GM19193 (cell line): ENCODE data around the gene PLK5.

Experiments
- POLR2A ChIP-seq: IDR thresholded peaks from 4 replicates; pipeline ENCODE4 v1.6.1; 2011; ENCODE audit not compliant: insufficient read depth, insufficient read length; ENCODE audit errors: extremely low read depth

PLK5 gene

DNA sequence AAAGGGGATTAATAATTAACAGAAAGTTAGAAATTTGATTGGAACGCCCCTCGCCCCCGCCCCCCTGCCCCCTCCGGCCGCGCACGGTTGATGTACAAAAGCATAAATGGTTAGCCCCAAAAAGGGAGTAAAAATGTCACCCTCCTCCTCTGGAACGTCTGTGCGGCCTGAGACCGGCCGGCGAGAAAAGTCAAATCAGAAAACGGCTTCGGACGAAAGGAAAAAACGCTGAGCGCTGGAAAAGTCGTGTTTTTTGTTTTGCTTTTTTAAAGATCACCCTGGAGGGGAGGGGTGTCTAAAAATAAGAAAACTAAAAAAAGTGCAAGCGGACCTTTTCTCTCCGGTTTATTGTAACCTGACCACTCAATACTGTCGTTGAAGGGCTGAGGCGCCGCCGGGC, 31.1 kb downstream of the PLK5 start:
- no peak for TF ChIP-seq POLR2A

DNA sequence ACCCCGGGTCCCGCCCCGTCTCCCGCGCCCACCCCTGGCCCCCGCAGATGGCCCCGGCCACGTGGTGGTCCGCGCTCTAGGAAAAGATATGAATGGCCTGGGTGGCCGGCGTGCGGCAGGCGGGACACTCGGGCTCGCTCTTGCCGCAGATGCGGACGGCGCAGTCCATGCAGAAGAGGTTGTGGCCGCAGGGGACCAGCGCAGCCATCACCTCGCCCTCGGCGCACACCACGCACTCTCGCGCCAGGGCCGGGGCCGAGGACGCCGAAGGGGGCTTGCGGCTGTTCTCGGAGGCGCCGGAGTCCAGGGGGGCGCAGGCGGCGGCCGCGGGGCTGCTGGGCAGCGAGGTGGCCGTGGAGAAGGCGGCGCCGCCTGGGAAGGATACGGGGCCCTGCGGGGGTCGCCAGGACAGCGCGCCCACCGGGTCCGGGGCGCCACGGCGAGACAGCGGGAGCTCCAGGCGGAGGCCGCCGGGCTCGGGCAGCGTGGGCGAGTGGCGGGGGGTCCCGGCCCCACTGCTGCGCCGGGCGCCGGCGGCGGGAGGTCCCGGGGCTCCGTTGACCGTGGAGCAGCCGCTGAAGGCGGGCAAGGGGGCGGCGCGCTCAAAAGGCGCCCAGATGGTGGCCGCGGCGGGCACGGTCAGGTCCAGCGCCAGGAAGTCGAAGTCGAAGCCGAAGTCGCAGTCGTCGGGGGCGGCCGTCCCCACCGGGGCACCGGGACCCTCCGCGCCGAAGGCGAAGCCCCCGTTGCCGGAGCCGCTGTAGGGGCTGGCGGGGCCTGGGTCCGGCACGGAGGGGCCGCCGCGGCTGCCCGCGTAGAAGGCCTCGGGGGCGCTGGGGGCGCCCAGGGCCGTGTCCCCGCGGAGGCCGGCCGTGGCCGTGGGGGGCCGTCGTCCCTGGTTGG, 31.9 kb downstream of the PLK5 start:
- no peak for TF ChIP-seq POLR2A

DNA sequence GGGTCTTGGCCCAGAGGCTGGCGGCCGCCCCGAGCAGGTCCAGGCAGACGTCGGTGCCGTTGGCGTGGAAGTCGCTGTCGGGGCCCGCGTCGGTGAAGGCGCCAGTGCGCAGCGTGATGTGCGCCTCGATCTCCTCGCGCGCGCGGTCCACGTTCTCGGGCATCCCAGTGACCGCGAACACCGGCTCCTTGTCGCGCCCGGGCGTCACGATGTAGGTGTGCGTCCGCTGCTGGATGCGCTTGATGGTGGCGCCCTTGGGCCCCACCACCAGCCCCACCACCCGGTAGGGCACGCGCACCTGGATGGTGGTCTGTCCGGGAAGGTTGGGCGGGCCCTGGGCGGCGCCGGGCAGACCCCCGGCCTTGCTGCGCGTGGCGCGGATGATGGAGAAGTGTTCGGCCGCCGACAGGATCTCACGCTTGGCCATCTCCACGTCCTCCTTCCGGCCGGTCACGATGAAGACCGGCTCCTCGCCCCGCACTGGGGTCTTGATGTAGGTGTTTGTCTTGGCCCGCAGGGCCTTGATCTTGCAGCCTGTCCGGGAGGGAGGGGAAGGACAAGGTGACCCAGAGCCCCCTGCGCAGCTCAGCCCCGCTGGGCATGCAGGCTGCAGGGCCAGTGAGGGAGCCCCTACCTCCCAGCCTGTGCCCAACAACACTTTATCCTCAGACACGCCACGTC, 32.7 kb downstream of the PLK5 start:
- no peak for TF ChIP-seq POLR2A

DNA sequence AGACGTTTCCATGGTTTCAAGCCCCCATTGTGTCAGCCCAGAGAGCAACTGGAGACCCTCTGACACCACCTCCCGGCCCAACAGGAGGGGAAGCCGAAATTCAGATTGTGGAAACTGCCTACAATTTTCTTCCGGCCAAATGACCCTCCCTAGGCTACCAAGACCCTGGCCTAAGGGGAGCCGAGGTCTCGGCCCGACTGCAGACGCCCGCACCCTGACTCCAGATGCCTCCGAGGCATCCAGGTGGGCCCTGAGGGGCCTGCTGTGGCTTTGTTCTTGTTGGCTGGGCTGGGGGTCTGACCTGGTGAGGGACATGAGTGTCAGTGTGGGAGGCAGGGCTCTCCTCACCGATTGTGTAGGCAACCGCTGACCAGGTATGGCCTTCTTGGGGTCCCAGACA, 34.7 kb downstream of the PLK5 start:
- TF ChIP-seq POLR2A: no peak

DNA sequence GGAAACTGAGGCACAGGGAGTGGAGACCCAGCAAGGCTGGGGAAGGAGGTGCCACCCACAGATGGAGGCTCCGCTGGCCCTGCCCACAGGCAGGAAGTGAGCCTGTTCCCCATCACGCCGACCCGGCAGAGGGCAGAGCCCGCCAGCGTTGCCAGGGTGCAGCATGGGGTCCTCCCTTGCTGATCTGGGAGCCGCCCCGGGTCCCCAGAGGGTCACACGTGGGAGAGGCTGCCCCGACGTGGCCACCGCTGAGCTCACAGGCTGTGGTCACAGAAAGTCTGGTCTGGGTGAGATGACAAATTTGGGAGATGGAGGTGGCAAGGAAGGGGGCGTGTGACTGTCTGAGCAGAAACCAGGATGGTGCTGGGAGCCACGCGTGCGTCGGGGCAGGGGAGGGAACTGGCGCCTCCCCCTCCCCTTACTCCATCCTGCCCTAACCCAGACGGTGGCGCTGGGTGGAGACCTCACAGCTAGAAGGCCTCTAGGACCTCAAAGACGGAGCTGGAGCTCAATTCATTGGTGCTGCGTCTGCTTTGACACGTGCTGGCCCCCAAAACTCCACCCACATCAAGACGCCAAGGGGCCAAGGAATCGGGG, 36.5 kb downstream of the PLK5 start:
- no peak for TF ChIP-seq POLR2A

DNA sequence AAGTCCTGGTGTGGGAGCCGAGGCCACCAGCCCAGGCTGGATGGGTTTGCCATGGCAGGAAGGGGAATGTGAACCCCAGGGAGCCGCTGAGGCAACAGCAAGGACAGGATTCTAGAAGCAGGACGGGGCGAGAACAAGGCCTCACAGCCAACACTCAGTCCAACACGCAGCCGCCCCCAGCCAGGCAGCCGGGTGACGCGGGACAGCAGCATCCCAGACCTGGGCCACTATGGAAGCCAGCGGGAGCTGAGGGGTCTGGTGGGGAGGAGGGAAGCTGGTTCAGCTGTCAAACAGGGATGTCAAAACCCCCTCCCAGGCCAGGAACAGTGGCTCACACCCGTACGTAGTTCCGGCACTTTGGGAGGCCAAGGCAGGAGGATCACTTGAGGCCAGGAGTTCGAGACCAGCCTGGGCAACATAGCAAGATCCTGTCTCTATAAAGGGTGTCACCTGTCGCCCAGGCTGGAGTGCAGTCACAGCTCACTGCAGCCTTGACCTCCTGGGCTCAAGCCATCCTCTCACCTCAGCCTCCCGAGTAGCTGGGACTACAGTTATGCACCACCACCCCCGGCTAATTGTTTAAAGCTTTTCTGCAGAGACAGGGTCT, 37.5 kb downstream of the PLK5 start:
- no peak for TF ChIP-seq POLR2A

DNA sequence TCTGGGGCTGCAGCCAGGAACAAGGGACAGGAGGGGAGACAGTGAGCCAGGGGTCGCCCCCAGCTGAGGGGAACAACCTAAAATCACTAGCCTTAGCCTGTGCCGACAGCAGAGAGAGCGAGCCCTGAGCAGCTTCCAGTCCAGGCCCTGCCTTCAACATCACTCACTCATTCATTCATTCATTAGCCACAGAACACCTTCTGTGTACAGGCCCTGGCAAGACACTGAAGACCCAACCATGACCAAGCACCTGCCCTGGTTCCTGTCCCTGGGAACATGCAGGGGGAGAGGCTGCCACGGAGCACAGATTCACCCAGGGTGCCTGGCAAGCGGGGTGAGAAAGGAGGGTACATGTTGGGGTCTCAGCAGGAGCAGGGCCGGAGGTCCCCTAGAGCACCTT, 39.4 kb downstream of the PLK5 start:
- TF ChIP-seq POLR2A: no peak

DNA sequence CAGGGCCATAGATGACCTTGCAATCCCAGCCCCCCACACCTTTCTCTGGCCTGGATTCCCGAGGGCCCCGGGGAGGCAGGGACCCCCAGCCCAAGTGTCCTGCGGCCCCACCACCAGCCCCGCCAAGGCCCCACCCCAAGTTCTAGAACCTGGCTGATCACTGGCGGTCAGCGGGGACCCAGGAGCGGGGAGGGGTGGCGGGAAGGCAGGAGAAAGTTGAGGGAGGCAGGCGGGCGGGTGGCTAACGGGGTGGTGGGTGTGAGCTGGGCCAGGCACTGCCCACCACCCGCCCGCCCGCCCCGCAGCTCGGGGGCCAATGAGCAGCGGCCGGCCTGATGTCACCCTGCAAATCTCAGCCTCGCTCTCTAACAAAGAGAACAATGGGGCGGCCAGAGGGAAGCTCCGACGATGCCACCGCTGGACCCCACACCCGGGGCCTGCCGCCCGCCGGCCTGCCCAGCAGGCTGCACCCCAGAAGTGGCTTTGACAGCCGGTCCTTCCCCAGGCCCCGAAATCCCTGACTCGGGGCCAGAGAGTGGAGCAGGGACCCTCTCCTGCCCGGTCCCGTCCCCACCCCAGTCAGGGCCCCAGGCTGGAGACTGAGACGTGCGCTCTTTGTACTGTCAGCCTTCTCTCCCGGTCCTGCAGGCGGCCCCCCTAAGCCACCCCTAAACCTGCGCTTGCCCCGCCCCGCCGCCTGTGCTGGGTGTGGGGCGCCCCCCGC, 42.7 kb downstream of the PLK5 start:
- TF ChIP-seq POLR2A: no peak

DNA sequence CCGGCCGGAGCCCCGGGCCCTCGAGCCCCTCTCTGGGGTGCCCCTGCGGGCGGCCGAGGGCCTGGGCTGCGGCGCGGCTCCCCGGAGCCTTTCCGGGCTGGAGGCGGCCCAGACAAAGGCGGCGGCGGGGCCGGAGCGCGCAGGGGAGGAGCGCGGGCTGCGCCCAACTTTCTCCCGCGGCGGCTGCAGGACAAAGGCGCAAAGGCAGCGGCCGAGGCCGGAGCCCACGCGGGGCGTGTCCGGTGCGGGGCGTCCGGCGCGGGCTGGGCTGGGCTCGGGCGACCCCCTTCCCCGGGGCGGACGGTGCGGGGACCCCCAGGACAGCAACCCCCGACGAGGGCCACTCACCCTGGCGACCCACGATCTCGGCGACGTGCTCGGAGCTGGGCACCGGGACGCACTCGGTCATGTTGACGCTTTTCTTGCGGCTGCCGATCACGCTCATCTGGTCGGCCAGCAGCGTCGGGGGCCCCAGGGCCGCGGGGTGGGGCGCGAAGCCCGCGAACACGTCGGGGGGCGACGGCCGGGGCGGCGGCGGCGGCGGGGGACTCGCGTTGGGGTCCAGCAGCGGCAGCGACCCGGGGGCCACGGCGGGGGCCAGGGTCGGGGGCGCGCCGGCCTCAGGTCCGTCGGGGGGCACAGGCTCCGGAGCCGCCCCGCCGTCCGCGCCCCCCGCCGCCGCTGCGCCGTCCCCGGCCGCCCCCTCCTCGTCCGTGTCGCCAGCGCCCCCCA, 43.4 kb downstream of the PLK5 start:
- no peak for TF ChIP-seq POLR2A

DNA sequence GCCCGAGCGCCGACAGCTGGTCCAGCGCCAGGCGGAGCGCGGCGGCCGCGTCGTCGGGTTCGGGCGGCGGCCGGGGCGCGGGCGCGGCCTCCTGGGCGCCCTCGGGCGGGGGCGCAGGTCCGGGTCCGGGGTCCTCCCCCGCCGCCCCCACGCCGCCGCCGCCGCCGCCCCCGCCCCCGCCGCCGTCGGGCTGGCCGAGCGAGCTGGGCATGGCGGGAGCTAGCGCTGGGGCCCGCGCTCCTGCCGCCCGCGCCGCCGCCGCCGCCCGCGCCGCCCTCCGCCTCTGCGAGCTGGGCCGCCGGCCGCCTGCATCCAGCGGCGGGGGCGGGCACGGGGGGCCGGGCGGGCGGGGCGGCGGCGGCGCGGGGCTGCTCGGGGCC, 44.0 kb downstream of the PLK5 start:
- TF ChIP-seq POLR2A: no peak

DNA sequence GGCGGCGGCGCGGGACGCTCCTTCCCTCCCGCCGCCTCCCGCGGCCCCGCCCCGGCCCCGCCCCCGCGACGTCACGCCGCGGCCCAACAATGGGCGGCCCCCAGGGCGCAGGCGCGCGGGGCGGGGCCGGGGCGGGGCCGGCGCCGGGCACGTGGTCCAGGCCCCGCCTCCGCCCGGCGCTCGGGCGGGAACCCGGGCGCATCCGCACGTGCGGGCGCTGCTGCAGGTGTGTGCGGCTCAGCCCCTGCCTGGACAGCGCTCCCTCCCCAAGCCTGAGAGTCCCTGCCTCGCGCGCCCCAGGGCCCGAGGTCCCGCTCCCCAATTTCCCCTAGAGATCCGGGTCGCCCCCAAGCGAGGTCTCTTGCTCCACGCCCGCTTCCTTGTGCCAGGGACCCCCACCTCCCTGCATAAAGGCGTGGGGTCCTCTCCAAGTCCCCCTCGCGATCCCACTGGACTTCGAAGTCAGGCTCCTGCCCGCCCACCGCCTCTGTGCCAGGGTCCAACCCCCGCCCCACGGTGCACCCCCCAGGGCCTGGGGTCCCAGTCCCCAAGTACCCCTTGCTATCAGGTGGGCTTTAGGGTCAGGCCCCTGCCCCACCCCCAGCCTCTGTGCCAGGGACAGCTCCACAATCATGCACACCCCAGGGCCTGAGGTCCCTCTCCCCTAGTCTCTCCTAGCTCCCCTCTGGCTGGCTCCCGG, 44.6 kb downstream of the PLK5 start, which contains the start of gene MEX3D:
MEX3D (minus strand) TSS at position 6 of the 700 bp plus-strand sequence. CDS start 267 bp downstream, outside the sequence.
- TF ChIP-seq POLR2A: no peak

DNA sequence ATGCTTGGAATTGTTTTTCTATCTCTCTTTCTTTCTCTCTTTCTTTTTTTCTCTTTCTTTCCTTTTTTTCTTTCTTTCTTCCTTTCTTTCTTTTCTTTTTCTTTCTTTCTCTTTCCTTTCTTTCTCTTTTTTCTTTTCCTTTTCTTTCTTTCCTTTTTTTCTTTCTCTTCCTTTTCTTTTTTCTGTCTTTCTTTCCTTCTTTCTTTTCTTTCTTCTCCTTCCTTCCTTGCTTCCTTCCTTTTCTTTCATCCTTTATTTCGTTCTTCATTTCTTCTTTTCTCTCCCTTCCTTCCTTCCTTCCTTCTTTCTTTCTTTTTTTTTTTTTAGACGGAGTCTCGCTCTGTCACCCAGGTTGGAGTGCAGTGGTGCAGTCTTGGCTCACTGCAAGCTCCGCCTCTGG, 46.1 kb downstream of the PLK5 start:
- TF ChIP-seq POLR2A: no peak

DNA sequence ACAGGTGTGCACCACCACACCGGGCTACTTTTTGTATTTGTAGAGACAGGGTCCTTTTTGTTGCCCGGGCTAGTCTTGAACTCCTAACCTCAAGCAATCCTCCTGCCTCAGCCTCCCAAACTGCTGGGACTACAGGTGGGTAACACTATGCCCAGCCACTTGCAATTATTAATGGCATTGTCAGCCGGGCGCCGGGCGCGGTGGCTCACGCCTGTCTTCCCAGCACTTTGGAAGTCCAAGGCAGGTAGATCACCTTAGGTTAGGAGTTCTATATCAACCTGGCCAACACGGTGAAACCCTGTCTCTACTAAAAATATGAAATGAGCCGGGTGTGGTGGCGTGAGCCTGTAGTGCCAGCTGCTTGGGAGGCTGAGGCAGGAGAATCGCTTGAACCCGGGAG, 47.0 kb downstream of the PLK5 start:
- TF ChIP-seq POLR2A: no peak
